A172 (cell line): ENCODE data around the gene PER1. TPM values are rescaled to one million over a fixed set of nuclear protein-coding genes. Genes with fewer than 3 reads are reported as not detected.
A peak's percentile ranks its signal among the peaks of the same experiment; 100 is the strongest.

Experiments
- DNase-seq: peaks from one replicate; pipeline ENCODE4 v3.0.0-alpha.2; 2015; ENCODE audit warnings: low spot score
- total RNA-seq: library from RNA; depleted of rRNA; stranded (reverse); fragments of >200 nt; shearing (Covaris generic); gene quantifications from 2 replicates; pipeline ENCODE4 v1.2.3, GENCODE V29; 2014

The PER1 gene
- total RNA-seq, 1 experiment from 2014 or later = 6.9 TPM

DNA sequence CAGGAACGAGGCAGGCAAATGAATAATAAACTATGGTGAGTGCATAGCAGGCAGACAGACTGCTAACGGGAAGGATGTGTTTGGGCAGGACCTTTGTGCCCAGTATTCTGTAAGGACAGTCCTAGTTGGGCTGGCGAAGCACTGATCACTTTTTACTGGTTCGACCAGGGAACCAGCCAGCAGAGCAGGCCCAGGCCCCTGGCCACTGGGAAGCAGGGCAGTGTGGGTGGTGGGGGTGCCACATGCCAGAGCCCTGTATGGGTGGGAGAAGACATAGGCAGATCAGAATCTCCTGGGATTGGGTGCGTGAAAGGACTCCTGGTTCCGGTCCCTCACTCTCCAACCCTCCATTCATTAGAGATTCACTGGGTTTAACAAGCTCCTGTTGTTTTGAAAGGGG lies 14.5 kb upstream of the PER1 start:
- no peak for DNase-seq

DNA sequence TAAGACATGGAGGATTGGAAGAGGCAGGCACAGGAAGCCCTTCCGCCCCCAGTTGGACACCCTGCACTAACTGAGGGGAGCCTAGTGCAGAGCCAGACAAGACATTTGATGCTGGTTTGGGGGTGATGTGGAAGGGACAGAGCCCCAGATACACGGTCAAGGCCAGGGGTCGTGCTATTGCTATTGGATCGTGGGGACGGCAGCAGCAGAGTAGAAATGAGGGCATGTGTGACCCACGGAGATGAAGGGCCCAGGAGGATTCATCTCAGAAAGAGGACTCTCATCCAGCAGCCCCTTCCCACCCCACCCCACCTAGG lies 12.6 kb upstream of the PER1 start:
- DNase-seq = no peak

DNA sequence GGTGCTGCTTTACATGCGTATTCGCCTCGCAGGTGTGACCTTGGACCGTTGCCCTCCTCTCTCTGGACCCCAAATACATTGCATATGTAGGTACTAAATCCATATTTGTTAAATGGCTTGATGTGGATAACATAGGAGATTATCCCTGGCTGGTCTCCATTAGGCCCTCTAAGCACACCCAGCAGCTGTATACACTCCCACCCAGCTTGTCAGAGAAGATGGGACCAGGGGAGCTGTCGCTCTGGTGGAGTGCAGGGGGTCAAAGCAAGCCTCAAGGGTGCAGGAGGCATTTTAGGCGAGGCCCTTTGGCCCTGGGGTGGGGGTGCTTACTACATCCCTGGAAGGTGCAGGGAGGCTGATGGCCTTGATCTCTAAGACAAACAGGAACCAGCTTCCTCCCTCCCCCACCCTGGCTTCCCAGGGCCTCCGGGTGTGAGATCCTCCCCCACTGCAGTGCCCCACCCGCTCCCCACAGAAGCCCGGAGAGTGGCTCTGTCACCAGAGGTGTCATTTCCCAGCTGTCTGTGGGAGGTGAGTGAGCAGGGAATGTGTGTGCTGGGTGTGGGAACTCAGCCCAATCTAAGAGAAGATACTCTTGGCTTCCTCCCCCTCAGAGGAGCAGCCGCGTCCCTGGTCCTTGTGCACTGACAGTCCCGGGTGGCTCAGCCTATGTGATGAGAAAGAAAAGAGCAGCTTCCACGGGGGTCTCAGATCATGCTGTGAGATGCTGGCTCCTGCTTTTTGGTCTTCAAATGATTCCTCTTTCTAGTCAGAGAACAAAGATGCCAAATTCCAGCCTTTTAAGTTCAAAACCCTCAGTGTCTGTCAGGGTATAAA lies 12.0 kb upstream of the PER1 start:
- peak; percentile 66 for DNase-seq

DNA sequence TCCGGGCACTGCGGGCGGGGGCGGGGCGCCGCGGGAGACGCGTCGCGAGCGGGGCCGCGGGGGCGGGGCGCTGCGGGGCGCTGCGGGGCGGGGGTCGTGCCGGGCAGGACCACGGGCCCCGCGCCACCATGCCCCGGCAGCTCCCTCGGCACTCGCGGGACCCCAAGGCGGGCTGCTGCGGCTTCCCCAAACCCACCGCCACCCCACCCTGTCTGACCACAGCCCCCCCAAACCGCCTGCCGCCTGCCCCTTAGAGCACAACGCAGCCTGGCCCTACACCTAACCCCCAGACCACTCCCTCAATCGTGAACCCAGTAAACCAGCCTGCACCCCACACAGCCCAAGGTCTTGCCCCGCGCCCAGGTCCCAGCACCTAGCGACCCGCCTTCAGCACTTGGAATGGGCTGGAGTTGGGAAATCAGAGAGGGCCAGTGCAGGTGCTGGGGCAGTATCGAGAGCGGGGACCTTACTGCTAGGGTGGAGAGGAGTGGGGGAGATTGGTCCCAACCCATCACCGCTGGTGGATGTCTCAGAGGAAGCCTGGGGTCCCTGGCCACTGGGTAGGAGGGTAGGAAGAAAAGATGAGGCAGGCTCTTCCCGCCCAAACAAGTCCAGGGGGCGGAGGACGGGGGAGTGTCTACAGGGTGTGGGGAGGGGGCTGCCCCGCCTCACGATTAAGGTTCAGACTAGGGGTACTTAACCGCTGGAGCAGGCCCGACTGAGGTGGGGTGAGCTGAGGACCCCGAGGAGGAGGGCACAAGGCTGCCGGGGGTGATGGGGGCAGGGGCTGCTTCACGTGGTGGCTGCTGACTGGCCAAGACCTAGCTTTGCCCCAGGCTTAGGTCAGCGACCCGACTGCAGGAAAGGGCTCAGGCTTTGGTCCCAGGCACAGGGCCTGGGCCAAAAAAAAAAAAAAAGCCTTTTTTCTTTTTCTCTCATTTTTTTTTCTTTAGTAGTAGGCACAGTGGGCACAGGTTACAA lies 11.1 kb upstream of the PER1 start:
- no peak for DNase-seq

DNA sequence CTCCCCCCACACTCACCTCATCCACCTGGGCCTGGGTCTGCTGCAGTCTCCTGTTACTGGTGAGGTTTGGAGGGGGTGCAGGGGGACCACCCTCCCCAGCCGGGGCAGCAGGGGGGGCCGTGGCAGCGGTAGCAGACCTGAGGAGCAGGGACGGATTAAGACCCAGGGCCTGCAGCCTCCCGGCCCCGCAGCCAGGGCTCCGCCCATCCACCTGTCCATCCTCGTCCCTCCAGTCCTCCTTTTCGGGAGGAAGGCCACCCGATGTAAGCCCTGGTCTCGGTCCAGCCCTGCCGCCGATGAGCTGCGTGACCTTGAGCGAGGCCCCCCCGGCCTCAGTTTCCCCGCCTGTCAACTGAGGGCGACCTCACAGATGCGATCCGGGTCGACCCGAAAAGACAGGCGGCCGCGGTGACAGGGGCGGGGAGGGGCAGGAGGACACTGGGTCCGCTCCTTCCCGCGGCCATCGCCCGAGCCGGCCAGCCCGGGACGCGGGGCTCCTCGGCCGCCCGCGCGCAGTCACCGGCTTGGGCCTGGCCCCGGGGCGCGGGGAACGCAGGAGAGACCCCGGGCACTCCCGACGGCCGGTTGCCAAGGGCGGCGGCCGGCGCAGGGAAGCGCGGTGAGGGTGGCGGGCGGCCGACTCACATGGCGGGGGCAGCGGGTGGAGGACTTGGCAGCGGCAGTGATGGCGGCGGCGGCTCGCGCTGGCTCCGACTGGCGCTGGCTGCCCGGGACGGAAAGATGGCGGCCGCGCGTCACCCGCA lies 10.2 kb upstream of the PER1 start, which contains the start of gene VAMP2:
Gene VAMP2, minus strand, starts transcription at position 716 of the 764 bp plus-strand sequence. Its CDS starts 69 bp downstream, at position 647.
- no peak for DNase-seq

DNA sequence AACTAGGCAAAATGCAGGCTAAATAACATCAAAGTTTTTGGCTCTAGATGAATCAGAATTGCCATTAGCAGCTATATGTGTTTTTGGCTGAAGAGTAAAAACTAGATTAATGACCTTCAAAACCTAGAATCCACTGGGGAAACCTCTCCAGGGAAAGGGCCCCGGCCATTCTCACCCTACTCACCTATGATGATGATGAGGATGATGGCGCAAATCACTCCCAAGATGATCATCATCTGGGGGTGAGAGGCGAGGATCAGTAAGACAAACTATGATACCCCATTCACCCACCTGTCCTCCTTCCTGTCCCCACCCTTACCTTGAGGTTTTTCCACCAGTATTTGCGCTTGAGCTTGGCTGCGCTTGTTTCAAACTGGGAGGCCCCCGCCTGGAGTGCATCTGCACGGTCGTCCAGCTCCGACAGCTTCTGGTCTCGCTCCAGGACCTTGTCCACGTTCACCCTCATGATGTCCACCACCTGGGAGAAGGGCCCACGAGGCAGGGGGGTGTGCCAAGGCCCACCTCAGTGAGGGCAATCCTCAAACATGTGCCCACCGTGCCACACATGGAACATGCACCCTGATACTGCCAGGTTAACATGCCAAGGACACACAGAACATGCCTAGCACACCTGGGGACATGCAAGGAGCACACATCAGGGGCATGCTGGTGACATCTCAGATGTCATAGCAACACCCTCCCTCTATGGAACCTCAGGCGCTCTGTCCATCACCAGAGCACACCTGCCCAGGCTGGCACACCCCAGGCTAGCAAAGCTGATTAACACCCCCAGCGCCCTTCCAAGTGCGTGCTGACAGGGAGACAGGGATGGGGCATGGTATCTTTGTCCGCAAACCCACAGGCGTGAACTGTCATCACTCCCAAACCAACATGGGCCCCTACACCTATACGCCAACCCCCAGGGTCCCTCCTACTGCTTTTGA lies 9.4 kb upstream of the PER1 start:
- DNase-seq = no peak

DNA sequence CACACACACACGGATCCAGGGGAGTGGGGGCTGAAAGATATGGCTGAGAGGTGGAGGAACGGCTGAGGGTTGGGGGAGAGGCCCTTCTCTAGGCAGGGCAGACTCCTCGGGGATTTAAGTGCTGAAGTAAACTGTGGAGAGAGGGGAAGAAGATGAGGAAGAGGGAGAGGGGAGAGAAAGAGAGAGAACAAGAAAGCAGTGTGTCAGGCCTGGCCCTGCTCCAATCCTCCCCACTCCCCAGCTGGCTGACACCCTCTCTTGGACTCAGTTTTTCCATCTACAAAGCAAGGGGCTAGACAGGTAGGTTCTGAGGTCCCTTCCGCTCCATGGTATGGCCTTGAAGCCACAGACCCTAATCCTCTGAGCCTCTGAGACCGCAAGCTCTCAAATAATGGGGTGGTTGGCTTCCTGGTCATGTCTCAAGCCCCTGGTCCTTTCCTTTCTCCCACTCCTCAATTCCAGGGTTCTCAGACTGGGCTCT lies 8.6 kb upstream of the PER1 start:
- no peak for DNase-seq

DNA sequence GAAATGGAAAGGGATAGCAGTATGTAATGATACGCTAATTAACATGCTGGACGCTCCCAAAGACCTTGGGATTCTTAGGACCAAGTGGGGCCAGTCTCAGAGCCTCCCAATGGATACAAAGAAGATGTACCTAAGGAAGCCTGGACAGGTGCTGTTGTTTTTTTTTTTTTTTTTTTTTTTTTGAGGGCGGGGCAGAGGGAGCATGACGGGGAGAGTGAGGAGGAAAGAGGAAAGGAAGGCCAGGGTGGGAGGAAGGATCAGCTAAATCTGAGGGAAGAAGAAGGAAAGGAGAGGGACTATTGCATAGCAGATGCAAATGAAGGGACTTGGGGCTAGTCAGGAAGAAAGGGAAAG lies 8.0 kb upstream of the PER1 start:
- no peak for DNase-seq

DNA sequence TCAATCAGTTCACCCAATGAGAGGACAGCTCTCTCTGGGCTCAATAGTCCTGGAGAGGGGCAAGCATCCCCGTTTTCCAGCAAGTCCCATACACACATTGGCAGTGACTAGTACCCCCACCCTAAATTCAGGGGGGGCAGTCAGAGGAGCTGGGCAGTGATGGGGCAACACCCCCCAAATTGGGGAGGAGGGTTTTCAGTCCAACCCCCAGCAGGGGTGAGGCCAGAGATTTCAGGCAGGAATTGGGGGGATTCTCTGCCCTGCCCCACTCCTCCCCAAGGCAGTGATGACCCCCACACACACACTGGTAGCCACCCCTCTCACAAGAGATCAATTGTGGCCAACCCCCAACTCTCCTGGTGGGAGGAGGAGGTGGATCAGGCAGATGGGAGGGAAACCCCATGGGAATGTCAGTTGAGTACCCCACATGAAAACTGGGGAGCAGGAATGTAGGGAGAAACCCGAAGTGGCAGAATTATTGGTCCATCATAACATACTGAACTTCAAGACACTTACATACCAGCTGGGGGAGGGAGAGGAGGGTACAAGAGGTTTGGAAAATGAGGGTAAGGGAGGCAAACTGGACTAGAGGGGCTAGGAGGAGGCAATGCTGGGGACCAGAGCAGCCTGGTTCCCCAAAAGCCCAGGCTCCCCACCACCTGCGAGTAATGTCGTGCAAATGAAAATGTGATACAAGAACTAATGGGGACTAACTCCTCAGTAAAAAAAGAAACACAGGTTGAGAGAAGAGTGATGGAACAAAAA lies 7.4 kb upstream of the PER1 start:
- no peak for DNase-seq

DNA sequence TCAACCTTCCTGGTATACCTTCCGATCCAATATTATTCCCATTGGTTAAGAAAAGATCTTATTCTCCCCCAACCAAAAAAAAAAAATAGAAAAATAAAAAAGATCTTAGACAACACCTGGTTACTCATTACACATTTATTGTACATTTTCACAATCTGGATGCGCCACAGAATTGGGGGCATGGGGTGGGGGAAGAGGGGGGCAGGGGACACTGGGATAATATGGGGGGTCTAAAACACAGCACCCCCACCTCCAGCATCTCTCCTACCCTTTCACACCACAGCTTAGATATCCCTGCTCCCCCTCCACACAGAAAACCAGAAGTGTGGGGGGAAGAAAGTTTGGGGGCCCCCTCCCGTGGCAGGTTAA lies 6.8 kb upstream of the PER1 start:
- no peak for DNase-seq

DNA sequence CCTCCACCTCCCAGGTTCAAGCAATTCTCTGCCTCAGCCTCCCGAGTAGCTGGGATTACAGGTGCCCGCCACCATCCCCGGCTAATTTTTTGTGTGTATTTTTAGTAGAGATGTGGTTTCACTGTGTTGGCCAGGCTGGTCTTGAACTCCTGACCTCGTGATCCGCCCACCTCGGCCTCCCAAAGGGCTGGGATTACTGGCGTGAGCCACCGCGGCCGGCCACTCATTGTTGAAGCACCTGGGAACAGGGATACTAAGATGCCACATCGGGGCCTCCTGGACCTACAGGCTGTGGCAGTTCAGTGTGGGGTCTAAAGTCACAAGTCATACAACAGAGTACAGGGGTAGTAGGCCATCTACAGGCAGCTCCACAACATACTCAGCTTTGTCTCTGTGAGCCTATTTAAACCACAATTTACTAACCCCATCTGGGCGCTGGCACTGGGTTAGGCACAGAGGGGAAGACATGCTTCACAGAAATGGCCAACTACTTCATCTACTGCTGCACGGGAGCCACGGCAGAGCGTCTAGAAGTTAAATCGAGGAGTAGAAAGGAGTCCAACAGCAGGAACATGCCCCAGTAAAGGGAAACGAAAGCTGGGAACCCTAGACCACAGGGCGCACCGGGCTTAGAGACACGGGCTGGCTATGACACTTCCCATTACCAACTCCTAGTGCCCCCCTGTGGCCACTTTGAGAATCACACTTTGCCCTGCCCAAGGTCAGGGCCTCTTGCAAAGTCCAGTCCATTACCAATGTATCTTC lies 6.2 kb upstream of the PER1 start:
- peak; percentile 88 for DNase-seq

DNA sequence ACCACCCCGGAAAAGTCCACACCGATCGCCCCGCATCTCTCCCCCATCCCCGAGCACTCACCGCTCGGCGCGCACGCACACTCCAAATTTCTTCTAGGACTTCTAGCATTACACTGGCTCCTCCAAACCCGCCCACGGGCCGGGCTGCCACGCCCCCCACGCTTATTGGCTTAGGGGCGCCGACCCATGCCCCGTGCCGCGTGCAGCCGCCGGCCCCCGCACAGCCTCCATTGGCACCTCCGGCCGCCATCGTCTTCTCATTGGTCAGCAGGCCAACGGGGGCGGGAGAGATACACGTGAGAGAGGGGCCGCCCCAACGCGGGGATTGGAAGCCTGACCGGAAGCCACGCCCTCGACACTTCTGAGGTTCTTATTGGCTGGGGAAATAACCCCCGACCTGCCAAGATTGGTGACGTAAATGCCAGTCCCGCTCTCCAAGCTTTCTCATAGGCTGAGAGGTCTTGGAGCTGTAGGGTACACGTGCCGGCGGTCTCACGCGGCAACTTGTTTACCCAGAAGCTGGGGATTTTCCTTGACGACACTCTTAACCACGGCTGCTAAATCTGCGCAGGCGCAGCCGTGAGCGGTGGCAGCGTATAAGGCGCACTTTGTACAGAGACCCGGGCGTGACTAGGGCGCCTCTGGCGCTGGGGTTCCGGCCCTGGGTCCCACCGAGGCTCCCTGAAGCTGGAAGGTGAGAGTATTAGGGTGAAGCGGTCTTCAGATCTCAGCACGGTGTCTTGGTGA lies 4.2 kb upstream of the PER1 start:
- peak; percentile 100 for DNase-seq

DNA sequence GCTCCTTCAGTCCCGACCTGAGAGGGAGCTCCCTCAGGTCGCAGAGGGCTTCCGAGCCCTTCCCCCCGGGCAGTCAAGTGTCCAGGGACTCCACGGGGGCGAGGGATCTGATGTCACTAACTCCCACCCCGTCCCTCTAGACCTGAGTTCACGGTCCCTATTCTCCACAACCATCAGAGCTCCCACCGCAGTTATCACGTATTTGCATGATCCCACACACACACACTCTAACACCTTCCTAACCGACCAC lies 3.7 kb upstream of the PER1 start:
- DNase-seq = no peak

DNA sequence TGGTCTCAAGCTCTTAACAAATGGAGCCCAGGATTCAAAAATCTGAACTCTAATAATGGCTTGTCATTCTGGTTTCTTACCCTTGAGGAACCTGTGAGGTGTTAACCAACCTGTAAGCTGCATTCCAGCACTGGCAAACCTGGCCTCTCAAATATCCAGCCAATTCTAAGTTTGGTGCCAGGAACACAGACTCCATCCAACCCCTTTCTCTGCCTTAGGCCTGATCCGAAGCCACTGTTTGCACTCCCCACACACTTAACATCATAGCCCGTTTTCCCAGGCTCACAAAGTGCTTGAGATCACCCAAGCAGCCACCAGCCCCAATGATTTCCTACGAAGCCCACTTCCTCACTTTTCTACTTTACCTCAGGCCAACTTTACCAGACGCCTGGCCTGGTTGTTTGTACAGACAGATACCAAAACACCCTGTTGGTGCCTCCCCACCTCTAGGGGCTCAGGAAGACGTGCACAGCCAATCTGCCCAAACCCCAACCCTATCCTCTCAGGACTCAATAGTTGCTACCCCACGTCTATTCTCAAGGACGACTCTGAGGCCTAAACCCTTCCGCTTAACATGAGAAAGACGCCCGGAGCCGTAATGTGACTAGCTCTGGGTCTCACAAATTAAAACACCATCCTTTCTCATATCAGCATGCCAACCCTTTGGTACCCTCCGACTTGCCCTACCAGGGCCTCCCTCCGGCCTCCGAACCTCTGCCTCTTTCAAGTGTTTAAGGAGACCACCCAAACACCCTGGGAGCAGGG lies 3.2 kb upstream of the PER1 start:
- DNase-seq = no peak

DNA sequence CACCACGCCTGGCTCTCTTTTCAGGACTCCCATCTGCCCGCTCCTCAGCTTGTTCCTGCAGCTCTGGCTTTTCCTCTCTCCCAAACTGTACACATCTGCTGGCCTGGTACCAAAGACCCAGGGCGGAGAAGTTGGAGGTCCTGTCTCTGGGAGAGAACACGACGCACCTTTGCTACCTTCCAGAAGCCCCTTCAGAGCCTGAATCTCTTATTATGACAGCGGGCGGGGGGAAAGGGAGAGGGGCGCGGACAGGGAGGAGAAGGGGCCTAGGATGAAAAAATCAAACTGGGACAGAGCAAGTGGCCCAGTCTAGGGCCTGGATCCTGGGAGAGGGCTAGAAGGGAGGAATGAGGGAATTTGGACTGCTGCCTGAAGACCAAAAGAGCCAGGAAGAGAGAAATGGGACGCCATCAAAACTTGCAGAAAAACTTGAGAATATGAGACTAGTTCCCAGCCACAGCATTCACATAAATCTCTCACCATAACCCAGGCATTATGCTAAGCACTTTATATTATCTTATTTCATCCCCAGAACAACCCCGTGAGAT lies 2.5 kb upstream of the PER1 start:
- DNase-seq = no peak

DNA sequence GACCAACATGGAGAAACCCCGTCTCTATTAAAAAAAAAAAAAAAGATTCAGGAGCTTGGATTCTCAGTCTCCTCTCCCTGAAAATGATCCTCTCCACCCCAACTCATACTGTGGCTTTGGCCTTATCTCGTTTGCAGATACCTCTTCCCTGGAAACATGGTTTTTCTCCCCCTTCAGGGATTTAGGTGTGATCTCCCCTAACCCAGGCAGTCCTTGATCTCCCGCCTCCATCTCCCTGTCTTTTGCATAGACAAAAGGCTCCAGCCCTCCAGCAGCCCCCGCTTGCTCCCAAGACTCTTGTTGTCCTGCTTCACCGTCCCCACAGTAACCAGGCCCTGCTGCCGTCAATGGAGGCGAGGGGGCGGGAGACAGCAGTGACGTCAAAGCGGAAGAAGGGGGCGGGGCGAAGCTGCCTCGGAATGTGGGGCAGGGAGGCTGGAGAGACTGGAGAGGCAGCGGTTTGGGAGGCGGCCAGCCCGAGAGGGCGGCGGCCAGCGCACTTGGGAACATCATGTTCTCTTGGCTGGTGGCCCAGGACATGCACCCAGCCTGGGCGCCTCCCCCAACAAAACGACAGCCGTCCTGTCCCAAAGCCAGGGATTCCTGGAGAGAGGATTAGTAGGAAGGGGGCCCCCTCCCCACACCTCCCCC lies 1.9 kb upstream of the PER1 start:
- DNase-seq = peak; percentile 96

DNA sequence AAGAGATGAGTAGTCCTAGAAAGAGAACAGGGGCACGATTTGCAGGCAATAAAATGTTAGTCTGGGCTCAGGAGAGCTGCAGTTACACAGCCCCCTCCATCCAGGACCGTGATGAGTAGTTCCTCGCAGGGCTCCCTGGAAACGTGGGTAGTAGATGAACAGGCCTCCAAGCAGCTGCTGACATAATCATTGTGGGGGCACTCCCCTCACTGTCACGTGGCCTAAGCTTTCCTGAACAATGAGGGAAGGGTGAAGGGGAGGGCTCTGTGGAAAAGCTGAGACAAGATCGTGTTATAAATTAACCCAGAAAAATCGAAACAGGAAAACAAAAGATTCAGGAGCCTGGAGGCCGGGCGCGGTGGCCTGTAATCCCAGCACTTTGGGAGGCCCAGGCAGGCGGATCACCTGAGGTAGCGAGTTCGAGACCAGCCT lies 1.3 kb upstream of the PER1 start:
- DNase-seq = peak; percentile 92
